NCI-H2107 treated with DMSO at 0.1 percent for 48 hours (cell line): Measurements from ENCODE around the gene IFI44L.
A peak's percentile ranks its signal among the peaks of the same experiment; 100 is the strongest.

Experiments
- DNase-seq: peaks from one replicate; lab custom pipeline; 2025; ENCODE audit not compliant: unreplicated experiment; lab: John Stamatoyannopoulos, UW

Gene IFI44L

DNA sequence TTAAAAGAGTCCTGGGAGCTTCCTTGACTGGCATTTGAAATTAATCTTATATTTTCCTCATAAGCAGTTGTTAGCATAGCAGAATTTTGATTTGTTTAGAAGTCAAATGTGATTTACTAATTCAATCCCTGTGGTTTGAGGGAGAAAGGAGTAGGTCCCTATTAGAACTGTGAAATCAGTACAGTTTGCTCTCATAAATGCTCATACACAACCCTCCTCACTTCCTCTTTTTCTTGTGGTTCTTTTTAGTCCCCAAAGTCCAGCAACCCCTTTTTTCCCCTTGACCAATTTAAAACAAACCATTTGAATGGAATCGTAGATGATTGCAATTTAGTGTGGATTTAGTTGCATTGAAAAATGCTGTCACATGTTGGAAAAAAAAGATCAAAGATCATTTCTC is 20.2 kb downstream of the IFI44L start:
- DNase-seq: no peak

GRCh38 chr1:78641558-78641957 is 21.3 kb downstream of the IFI44L start:
- DNase-seq: no peak

DNA sequence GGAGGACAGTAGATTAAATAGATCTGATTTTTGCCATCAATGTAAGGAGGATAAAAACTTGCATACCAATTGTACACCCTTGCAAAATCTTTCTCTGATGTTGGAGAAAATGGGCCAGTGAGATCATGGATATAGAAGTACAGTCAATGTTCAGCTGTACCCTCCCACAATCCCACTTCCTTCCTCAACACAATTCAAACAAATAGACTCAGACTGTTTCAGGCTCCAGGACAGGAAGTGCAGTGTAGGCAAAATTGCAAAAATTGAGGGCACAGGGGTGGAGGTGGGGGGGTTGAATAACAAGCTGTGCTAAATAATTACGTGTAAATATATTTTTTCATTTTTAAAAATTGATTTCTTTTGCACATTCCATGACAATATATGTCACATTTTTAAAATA is 25.5 kb downstream of the IFI44L start:
- no peak for DNase-seq

DNA sequence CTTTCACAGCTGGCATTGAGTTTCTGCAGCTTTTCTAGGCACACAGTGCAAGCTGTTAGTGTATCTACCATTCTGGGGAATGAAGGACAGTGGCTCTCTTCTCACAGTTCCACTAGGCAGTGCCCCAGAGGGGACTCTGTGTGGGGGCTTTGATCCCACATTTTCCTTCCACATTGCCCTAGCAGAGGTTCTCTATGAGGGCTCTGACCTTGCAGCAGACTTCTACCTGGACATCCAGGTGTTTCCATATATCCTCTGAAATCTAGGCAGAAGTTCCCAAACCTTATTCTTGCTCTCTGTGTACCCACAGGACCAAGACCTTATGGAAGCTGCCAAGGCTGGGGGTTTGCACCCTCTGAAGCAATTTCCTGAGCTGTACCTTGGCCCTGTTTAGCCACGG is 27.0 kb downstream of the IFI44L start:
- DNase-seq: no peak

GRCh38 chr1:78649628-78650027 is 29.4 kb downstream of the IFI44L start, which contains the start of gene IFI44:
IFI44 (plus strand) TSS chr1:78649831; CDS start chr1:78650196, 365 bp downstream.
- DNase-seq: peak; percentile 10

GRCh38 chr1:78650114-78650660 is 29.9 kb downstream of the IFI44L start:
- DNase-seq: no peak

GRCh38 chr1:78651241-78651640 is 31.0 kb downstream of the IFI44L start:
- no peak for DNase-seq

DNA sequence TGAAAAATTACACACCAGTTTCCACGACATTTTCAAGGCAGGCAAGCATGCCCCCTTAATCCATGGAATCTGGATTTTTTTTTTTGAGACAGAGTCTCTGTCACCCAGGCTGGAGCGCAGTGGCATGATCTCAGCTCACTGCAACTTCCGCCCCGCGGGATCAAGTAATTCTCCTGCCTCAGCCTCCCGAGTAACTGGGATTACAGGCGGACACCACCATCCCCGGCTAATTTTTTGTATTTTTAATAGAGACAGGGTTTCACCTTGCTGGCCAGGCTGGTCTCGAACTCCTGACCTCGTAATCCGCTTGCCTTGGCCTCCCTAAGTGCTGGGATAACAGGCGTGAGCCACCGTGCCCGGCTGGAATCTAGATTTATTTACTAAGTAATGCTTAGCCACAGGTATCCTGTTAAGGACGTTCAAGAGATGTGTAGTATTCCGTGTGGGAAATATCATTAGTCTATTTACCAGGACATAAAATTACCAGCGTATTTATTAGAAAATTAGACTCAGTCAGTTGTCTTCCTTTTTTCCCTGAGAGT is 31.8 kb downstream of the IFI44L start:
- no peak for DNase-seq

- DNase-seq: no peak
These were observed 38.7 kb downstream of the IFI44L start for GRCh38 chr1:78658901-78659300.

- DNase-seq: no peak
These were observed 43.7 kb downstream of the IFI44L start for GRCh38 chr1:78663923-78664322.

DNA sequence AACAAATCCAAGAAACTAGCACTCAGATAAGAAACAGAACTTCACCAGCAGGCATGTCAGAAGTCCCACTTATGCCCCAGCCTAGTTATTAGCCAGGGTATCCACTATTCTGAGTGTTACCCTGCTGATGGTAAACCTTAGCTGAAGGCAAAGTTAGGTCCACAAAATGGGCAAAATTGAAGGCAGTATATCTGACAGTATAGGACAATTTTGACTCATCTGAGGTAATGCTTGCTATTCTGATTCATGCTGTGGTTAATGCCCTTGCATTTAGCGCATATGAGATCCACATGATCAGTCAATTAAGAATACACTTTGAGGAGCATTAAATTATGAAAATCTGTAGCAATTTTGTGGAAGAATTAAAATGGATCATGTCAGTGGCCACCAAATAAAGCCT is 44.5 kb downstream of the IFI44L start:
- DNase-seq: no peak

DNA sequence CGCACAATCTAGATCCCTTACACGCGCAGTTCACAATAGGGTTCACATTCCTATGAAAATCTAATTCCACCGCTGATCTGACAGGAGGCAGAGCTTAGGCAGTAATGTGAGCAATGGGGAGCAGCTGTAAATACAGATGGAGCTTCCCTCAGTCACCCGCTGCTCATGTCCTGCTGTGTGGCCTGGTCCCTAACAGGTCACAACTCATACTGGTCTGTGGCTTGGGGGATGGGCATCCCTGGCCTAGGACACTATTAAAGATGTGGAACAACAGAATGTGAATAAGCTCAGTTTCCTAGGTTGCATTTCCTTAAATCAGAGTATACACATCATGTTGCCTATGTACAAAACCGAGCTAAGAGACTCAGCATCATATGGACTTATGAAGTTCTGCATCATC is 45.6 kb downstream of the IFI44L start:
- DNase-seq: no peak

- no peak for DNase-seq
These were observed 47.7 kb downstream of the IFI44L start for GRCh38 chr1:78667939-78668338.

DNA sequence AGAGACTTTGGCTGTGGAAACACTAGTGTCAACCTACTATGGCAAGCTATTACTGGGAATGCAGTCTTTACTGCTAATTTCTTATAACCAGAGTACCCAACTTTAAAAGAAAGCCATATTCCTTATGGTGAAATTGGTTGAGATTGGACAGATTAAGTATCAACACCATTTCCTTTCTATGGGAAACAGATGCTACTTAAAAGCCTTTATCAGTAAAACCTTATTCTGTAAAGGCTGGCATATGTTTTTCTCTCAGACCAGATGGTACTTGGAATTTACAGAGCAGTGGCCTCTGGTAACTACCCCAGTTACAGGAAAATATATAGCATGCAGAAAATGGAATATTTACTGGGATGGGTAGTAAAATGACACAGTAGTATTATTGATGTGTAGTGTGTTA is 48.2 kb downstream of the IFI44L start:
- no peak for DNase-seq

- DNase-seq: no peak
These were observed 52.2 kb downstream of the IFI44L start for GRCh38 chr1:78672428-78672827.

DNA sequence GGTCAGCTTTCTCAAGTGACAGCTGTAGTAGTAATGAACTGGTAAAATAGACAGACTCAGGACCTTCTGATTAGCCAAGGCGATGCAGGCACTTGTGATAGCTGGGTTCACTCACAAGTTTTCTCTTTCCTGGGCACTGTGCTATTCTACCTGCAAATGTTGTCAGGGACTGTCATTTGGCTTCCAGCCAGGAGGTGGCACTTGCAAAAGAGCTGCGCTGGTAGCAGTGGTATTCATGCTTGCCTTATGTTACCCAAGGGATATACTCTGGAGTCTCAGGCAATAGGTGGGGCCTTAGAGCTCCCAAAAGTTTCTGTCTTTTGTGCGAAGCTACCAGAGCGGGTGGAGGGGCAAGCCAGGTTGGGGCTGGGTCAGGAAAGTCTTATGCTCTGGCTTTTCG is 52.9 kb downstream of the IFI44L start:
- DNase-seq: no peak

DNA sequence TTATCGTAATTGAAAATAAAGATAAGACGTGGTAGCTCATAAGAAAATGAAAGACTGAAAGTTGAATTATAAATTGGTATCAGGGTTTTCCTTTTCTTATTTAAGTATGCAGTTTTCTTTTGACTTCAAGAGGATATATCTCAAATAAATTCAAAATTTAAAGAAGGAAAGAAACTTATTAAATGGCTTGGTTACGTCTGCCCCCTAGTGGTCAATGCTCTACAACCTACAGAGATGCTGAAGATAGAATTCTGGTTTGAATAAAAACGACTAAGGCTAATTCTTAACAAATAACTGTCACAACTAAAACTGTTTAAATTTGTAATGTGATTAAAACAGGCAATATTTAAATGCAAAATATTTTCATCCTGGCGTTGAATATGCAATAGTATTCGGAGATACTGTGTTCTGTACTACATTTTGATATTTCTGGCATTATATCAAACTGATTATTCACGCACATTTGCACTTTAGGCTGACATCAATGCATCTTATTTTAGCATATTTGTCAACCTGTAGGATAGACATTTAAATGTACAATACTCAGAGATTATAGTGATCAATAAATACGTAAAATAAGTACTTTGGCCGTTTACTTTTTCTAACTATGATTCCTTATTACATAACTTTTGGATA is 56.2 kb downstream of the IFI44L start:
- peak; percentile 40 for DNase-seq

DNA sequence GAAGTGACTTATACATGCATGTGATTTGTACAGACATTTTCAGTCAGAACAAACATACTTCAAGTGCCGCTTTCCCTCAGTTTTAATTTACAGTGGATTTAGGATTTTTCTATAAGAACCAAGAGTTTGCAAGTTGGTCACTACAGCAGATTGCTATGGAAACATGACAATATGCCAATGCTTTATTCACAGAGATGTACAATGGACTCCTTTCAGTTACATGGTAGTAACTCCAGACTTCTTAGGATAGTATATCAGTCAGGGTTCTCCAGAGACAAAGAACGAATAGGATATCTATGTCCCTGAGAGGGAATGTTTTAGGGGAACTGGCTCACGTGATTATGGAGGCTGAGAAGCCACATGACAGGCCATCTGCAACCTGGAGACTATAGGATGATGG is 56.7 kb downstream of the IFI44L start:
- DNase-seq: no peak

- no peak for DNase-seq
These were observed 57.5 kb downstream of the IFI44L start for GRCh38 chr1:78677788-78678187.

- no peak for DNase-seq
These were observed 58.1 kb downstream of the IFI44L start for GRCh38 chr1:78678324-78678723.

DNA sequence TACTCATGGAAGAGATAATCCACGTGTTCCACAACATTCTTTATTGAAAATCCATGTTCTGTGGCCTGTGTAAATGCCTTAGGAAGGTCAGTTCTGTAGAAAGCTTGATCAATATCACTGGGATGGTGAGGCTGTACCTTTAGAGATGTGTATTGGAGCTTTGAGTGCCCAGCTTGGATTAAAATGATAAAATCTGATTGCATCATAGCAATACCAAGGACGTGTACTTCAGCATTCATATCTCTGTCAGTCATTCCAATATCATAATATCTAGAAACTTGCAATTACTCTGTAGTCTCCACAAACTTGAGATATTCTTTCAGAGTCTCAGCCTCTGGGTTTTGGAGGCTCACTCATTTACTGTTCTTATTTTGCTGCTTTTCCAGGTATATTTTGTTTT is 61.0 kb downstream of the IFI44L start:
- no peak for DNase-seq

- no peak for DNase-seq
These were observed 62.2 kb downstream of the IFI44L start for GRCh38 chr1:78682496-78682895.

DNA sequence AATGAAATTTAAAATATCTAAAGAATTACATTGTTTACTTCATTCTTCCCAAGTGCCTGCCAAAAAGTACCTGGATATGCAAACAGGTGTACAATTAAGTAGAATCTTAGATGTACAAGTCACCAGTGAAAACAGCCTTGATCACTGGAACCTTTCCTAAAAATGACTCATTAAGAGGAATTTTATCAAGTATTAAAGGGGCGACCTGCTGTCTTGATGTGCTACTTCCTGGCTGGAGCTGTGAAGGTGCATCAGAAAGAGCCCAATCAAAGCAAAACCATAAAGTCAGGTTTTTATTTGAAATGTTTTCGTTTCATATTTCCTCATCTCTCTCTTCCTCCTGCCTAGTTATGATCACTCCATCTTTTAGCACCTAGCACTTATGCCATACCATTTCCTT is 62.8 kb downstream of the IFI44L start:
- DNase-seq: no peak
